ENCODE measurements around the gene NUCKS1.

NUCKS1 gene

GRCh38 chr1:205670611-205671430 is 79.2 kb downstream of the NUCKS1 start:
- no peak for DNase-seq (ENCODE audit: low spot score)
- FAIRE-seq, result no peak

- FAIRE-seq (no peak), DNase-seq (ENCODE audit: low spot score) (no peak)
Observed at GRCh38 chr1:205670150-205670446, 79.9 kb downstream of the NUCKS1 start.

- FAIRE-seq (no peak), DNase-seq (ENCODE audit: low spot score) (no peak)
Observed at GRCh38 chr1:205669341-205670149, 80.4 kb downstream of the NUCKS1 start.

- FAIRE-seq (no peak), DNase-seq (ENCODE audit: low spot score) (no peak)
Observed at GRCh38 chr1:205668951-205669340, 81.0 kb downstream of the NUCKS1 start.

GRCh38 chr1:205667909-205668643 is 81.9 kb downstream of the NUCKS1 start:
- FAIRE-seq (no peak), DNase-seq (ENCODE audit: low spot score) (no peak)

- no peak for FAIRE-seq
- DNase-seq (ENCODE audit: low spot score), result no peak
Observed at GRCh38 chr1:205666372-205667166, 83.4 kb downstream of the NUCKS1 start.

- no peak for FAIRE-seq
- DNase-seq (ENCODE audit: low spot score), result no peak
Observed at GRCh38 chr1:205665201-205666045, 84.6 kb downstream of the NUCKS1 start.

- FAIRE-seq (peak; percentile 23), DNase-seq (ENCODE audit: low spot score) (no peak)
Observed at GRCh38 chr1:205664399-205665017, 85.5 kb downstream of the NUCKS1 start.

- DNase-seq (ENCODE audit: low spot score) (no peak), FAIRE-seq (no peak)
Observed at GRCh38 chr1:205663286-205663936, 86.6 kb downstream of the NUCKS1 start.
